Kidney (tissue), 14 donors: ENCODE results near the gene HAL. TPM values are rescaled to one million over a fixed set of nuclear protein-coding genes. Genes with fewer than 3 reads are reported as not detected.

Experiments used
- DNase-seq, 5 donors: peaks; one replicate each; pipeline ENCODE4 v3.0.0-alpha.2; 2013 to 2020
- FAIRE-seq: peaks from 2 replicates; lab custom pipeline; 2012; peaks lifted over from hg19 to GRCh38; lab: Jason Lieb, UNC
- H3K27ac ChIP-seq, 2 donors: one replicate each; pipeline ENCODE4 v1.7.0; 2013; ENCODE audit warnings: low read depth in 2 of 2, low read length in 2 of 2, inconsistent platforms in 1 of 2
- H3K27me3 ChIP-seq: one replicate; pipeline ENCODE4 v1.7.1; 2013; ENCODE audit warnings: low read length, inconsistent platforms; ENCODE audit not compliant: control insufficient read depth, insufficient read depth
- H3K36me3 ChIP-seq, 3 donors: one replicate each; pipeline versions ENCODE4 v1.7.0 to v1.7.1; 2013; ENCODE audit warnings: low read length in 3 of 3, control low read depth in 1 of 3, inconsistent platforms in 1 of 3; ENCODE audit not compliant: insufficient read depth in 3 of 3, control insufficient read depth in 2 of 3
- H3K4me1 ChIP-seq, 3 donors: one replicate each; pipeline versions ENCODE4 v1.7.0 to v1.7.1; 2013; ENCODE audit warnings: low read length in 3 of 3, inconsistent platforms in 1 of 3, low read depth in 1 of 3; ENCODE audit not compliant: control insufficient read depth in 2 of 3, insufficient read depth in 2 of 3
- H3K4me3 ChIP-seq, 3 donors: one replicate each; pipeline versions ENCODE4 v1.7.0 to v1.8.1; 2013; ENCODE audit warnings: low read length in 3 of 3, control low read depth in 1 of 3, inconsistent platforms in 1 of 3
- H3K9ac ChIP-seq, 3 donors: one replicate each; pipeline versions ENCODE4 v1.7.0 to v1.7.1; 2013; ENCODE audit warnings: low read length in 3 of 3, control low read depth in 1 of 3, inconsistent platforms in 1 of 3
- H3K9me3 ChIP-seq, 3 donors: one replicate each; pipeline versions ENCODE4 v1.7.0 to v1.7.1; 2013; ENCODE audit warnings: low read length in 3 of 3, control low read depth in 1 of 3, inconsistent platforms in 1 of 3; ENCODE audit not compliant: control insufficient read depth in 2 of 3, insufficient read depth in 1 of 3
- CTCF ChIP-seq: IDR thresholded peaks from 3 replicates; pipeline ENCODE4 v1.5.1; 2012; ENCODE audit warnings: mild to moderate bottlenecking, moderate library complexity, borderline replicate concordance; ENCODE audit not compliant: insufficient read depth; ENCODE audit errors: extremely low read depth
- intact Hi-C: fragments of 100-400 bp; cut with DNase I; formaldehyde crosslinking; loops from one replicate; pipeline ENCODE4 v1.11.1; 2022
- polyA plus RNA-seq: library from polyadenylated mRNA; stranded (reverse); fragments of 350-450 nt; fragmentation: Illumina TruSeq; extraction: RNeasy Lipid Tissue Mini Kit (QIAGEN cat#74804); gene quantifications from one replicate; pipeline ENCODE4 v1.2.3, GENCODE V29; 2014; ENCODE audit warnings: low read depth, low replicate concordance; ENCODE audit not compliant: insufficient read depth
- total RNA-seq: library from RNA; stranded (reverse); fragmentation: NEBNext Ultra II Directional; extraction: Animal tissue kit (Norgen Biotek cat#: 25700); gene quantifications from one replicate; pipeline ENCODE4 v1.2.1, GENCODE V29; 2021
- donor health status: control.
- donor health status: control.
- donor health status: control.
- donor health status: control.
- donor health status: control.
- donor health status: DM: yes; HTN: yes; CAD: no.
- donor health status: Normal renal cell carcinoma (clear cell type).

HAL gene
- total and polyA plus RNA-seq, 2 donors from 2014 or later, result 0.88 TPM; not detected in 1

GRCh38 chr12:95990136-95990535 lies 6.0 kb downstream of the HAL start:
- no peak for TF ChIP-seq CTCF
- H3K27me3 ChIP-seq, result no peaks in the 10 kb centered on the region
- H3K9ac ChIP-seq, result no peak overlapping the region
- H3K4me3 ChIP-seq, result no peak overlapping the region
- H3K4me1 ChIP-seq, result peaks cover 0 to 2% (median 0%) of the 10 kb centered on the region in 3 donors
- no peaks in the 10 kb centered on the region for H3K36me3 ChIP-seq
- H3K9me3 ChIP-seq, result no peaks in the 10 kb centered on the region
- no peak for DNase-seq
- intact Hi-C loops, result no loop called here
- no peak for FAIRE-seq
- no peak overlapping the region for H3K27ac ChIP-seq

- TF ChIP-seq CTCF, result no peak
- intact Hi-C loops, result no loop called here
- Histone ChIP-seq H3K27ac (no peak overlapping the region), H3K27me3 (no peaks in the 10 kb centered on the region), H3K4me1 (peaks cover 0 to 2% (median 0%) of the 10 kb centered on the region in 3 donors), H3K36me3 (no peaks in the 10 kb centered on the region), H3K9me3 (no peaks in the 10 kb centered on the region), H3K9ac (no peak overlapping the region), H3K4me3 (no peak overlapping the region)
- DNase-seq, result no peak
- no peak for FAIRE-seq
Measured at GRCh38 chr12:95989504-95990123, 6.5 kb downstream of the HAL start.

GRCh38 chr12:95988506-95989275 lies 7.5 kb downstream of the HAL start:
- DNase-seq (no peak), FAIRE-seq (no peak)
- Histone ChIP-seq H3K36me3 (no peaks in the 10 kb centered on the region), H3K9me3 (no peaks in the 10 kb centered on the region), H3K4me3 (no peak overlapping the region), H3K27me3 (no peaks in the 10 kb centered on the region), H3K27ac (no peak overlapping the region), H3K9ac (no peak overlapping the region), H3K4me1 (peaks cover 0 to 2% (median 0%) of the 10 kb centered on the region in 3 donors)
- no peak for TF ChIP-seq CTCF
- intact Hi-C loops, result no loop called here
